Keratinocyte (primary cell): Measurements from ENCODE around the gene SMPDL3A. TPM values are rescaled to one million over a fixed set of nuclear protein-coding genes. Genes with fewer than 3 reads are reported as not detected.

Source experiments
- DNase-seq: peaks from one replicate; pipeline ENCODE4 v3.0.0-alpha.2; 2011; ENCODE audit warnings: low read depth, missing footprints, low spot score
- FAIRE-seq: peaks from 2 replicates; lab custom pipeline; 2011; peaks lifted over from hg19 to GRCh38; lab: Jason Lieb, UNC
- H2AFZ ChIP-seq: 2 replicates; pipeline ENCODE4 v1.6.0; 2012; ENCODE audit warnings: low read length, control low read depth, inconsistent platforms; ENCODE audit not compliant: control insufficient read depth
- H3K27ac ChIP-seq: 2 replicates; pipeline ENCODE4 v1.5.1; 2011; ENCODE audit warnings: low read length; ENCODE audit not compliant: control insufficient read depth, insufficient read depth
- H3K27me3 ChIP-seq: 3 replicates; pipeline ENCODE4 v1.6.0; 2011; ENCODE audit warnings: low read length; ENCODE audit not compliant: control insufficient read depth, insufficient read depth; ENCODE audit errors: extremely low read depth
- H3K36me3 ChIP-seq, 2 experiments: 2 replicates in 1 of 2; 3 replicates in 1 of 2; pipeline ENCODE4 v1.5.1; 2011; ENCODE audit warnings: low read length in 2 of 2, mild to moderate bottlenecking in 1 of 2; ENCODE audit not compliant: control insufficient read depth in 2 of 2, insufficient read depth in 2 of 2; ENCODE audit errors: extremely low read depth in 1 of 2
- H3K4me1 ChIP-seq: 3 replicates; pipeline ENCODE4 v1.5.1; 2011; ENCODE audit warnings: low read length; ENCODE audit not compliant: control insufficient read depth, insufficient read depth; ENCODE audit errors: extremely low read depth
- H3K4me2 ChIP-seq: 3 replicates; pipeline ENCODE4 v1.6.0; 2011; ENCODE audit warnings: low read depth, low read length; ENCODE audit not compliant: control insufficient read depth, insufficient read depth; ENCODE audit errors: extremely low read depth
- H3K4me3 ChIP-seq, 3 experiments: fragments of 200-600 bp in 1 of 3; sonication (generic) in 1 of 3; 2 replicates in 2 of 3; 3 replicates in 1 of 3; pipeline ENCODE4 v1.5.1; 2011 to 2016; ENCODE audit warnings: low read length in 3 of 3, mild to moderate bottlenecking in 3 of 3, control low read depth in 2 of 3, inconsistent platforms in 1 of 3, low read depth in 1 of 3, mixed read lengths in 1 of 3, mixed run types in 1 of 3, moderate library complexity in 1 of 3; ENCODE audit not compliant: control insufficient read depth in 2 of 3, insufficient read depth in 2 of 3; ENCODE audit errors: extremely low read depth in 1 of 3
- H3K79me2 ChIP-seq: 2 replicates; pipeline ENCODE4 v1.6.0; 2012; ENCODE audit warnings: low read length; ENCODE audit not compliant: control insufficient read depth, insufficient read depth
- H3K9ac ChIP-seq: 3 replicates; pipeline ENCODE4 v1.6.0; 2011; ENCODE audit warnings: low read length; ENCODE audit not compliant: control insufficient read depth, insufficient read depth; ENCODE audit errors: extremely low read depth
- H3K9me1 ChIP-seq: 3 replicates; pipeline ENCODE4 v1.6.0; 2011; ENCODE audit warnings: low read length; ENCODE audit not compliant: control insufficient read depth, insufficient read depth; ENCODE audit errors: extremely low read depth
- H3K9me3 ChIP-seq: 2 replicates; pipeline ENCODE4 v1.5.1; 2012; ENCODE audit warnings: low read depth, low read length; ENCODE audit not compliant: control insufficient read depth
- H4K20me1 ChIP-seq: 3 replicates; pipeline ENCODE4 v1.6.0; 2011; ENCODE audit warnings: low read length; ENCODE audit not compliant: control insufficient read depth, insufficient read depth; ENCODE audit errors: extremely low read depth
- EZH2 ChIP-seq: IDR thresholded peaks from one replicate; pipeline ENCODE4 v1.6.1; 2012; ENCODE audit warnings: inconsistent platforms, mild to moderate bottlenecking, low read length, moderate library complexity
- dilution Hi-C: fragments of 300-500 bp; cut with MboI; formaldehyde crosslinking; loops from one replicate; pipeline ENCODE4 v1.7.0; 2020; ENCODE audit warnings: low sequenced_read_pairs; ENCODE audit not compliant: extremely low pct_ligation_motif_present
- polyA minus RNA-seq, 3 experiments: library from RNA; depleted of rRNA, polyadenylated mRNA; stranded (reverse); fragments of >200 nt; gene quantifications; 1 replicate in 1 of 3; 2 replicates in 1 of 3; 3 replicates in 1 of 3; pipeline ENCODE4 v1.2.3, GENCODE V29; 2011
- polyA plus RNA-seq, 5 experiments: library from polyadenylated mRNA; depleted of rRNA in 3 of 5; stranded (reverse) in 3 of 5; stranded (forward) in 1 of 5; unstranded in 1 of 5; fragments of >200 nt; gene quantifications; 1 replicate in 1 of 5; 2 replicates in 3 of 5; 3 replicates in 1 of 5; pipeline versions ENCODE4 v1.2.1 to v1.2.3, GENCODE V29; 2011 to 2012; ENCODE audit warnings: missing spikeins in 2 of 5, low read depth in 1 of 5, low replicate concordance in 1 of 5
- TF ChIP-seq, protein P1 (sequence below), 3 experiments: IDR thresholded peaks in 1 of 3; conservative IDR thresholded peaks in 1 of 3; optimal IDR thresholded peaks in 1 of 3; 2 replicates in 2 of 3; 3 replicates in 1 of 3; pipeline versions ENCODE3 to v1.5.1; 2011; ENCODE audit warnings: low read length in 3 of 3, mild to moderate bottlenecking in 3 of 3, moderate library complexity in 2 of 3, control low read depth in 1 of 3, inconsistent platforms in 1 of 3; ENCODE audit not compliant: insufficient read depth in 2 of 3; ENCODE audit errors: extremely low read depth in 1 of 3

SMPDL3A gene, protein sequence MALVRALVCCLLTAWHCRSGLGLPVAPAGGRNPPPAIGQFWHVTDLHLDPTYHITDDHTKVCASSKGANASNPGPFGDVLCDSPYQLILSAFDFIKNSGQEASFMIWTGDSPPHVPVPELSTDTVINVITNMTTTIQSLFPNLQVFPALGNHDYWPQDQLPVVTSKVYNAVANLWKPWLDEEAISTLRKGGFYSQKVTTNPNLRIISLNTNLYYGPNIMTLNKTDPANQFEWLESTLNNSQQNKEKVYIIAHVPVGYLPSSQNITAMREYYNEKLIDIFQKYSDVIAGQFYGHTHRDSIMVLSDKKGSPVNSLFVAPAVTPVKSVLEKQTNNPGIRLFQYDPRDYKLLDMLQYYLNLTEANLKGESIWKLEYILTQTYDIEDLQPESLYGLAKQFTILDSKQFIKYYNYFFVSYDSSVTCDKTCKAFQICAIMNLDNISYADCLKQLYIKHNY
- polyA plus RNA-seq: 6.2 to 13.4 TPM (median 10.8 TPM) in 3 replicates
- 37.9 TPM for polyA plus RNA-seq (2011; ENCODE audit: low read depth)
- polyA plus RNA-seq (2011; cell fraction: cytosol; rRNA removed): 4.9 and 7.8 TPM in 2 replicates
- 15.6 and 20.9 TPM in 2 replicates for polyA plus RNA-seq (2011; cell fraction: nucleus; rRNA removed)
- polyA plus RNA-seq (2012; ENCODE audit: low replicate concordance): 4.3 and 30.9 TPM in 2 replicates
- 1.5 to 5.4 TPM (median 5.2 TPM) in 3 replicates for polyA minus RNA-seq
- 9.0 TPM for polyA minus RNA-seq (2011; cell fraction: cytosol; rRNA and poly(A)+ RNA removed)
- 11.6 and 13.1 TPM in 2 replicates for polyA minus RNA-seq (2011; cell fraction: nucleus; rRNA and poly(A)+ RNA removed)

DNA sequence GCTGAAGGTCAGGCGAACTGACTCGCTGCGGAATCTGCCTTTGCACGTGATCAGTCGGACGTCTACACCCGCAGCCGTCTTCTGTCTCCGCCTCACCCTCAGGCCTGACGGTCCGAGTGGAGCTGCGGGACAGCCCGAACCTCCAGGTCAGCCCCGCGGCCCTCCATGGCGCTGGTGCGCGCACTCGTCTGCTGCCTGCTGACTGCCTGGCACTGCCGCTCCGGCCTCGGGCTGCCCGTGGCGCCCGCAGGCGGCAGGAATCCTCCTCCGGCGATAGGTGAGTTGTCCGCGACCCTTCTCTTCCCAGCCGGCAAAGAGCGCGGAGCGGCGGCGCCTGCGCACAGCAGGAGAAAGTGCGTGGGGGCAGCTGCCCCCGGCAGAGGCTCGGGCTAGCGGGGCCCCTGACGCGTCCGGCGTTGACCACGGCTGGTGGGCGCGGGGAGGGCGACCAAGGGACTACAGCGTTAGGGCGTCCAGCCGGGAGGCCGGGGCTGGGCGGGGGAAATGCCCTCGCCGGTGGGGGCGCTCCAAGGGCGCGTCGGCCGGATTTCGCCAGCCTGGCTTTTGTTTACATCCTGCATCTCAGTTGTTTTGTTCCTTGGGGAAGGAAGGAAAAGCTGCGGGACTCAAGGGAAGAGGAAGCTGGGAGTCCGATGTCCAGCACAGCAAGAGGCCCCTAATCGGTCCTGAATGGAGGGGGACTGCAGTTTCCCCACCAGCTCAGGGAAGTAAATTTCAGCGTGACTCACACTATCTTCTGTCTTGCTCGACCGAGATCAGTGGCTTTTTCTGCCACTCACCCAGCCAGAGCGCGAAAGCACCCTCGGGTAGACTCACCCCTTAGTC lies at the start of gene SMPDL3A:
Gene SMPDL3A (plus strand): TSS at position 77 of the 846 bp plus-strand sequence. CDS start 89 bp downstream, at position 166.
- Histone ChIP-seq H3K4me1 (peaks cover 28% of the 10 kb centered on the region), H3K79me2 (no peaks in the 10 kb centered on the region), H3K27ac (peak within 1 kb of the TSS; percentile 89), H3K4me2 (peak within 1 kb of the TSS; percentile 81), H3K9me3 (no peaks in the 10 kb centered on the region), H3K9ac (peak within 1 kb of the TSS; percentile 89), H4K20me1 (no peaks in the 10 kb centered on the region), H3K27me3 (no peaks in the 10 kb centered on the region), H3K4me3 (peak within 1 kb of the TSS; percentile 70 to 88 (median 75)), H2AFZ (peak within 1 kb of the TSS; percentile 99), H3K9me1 (no peaks in the 10 kb centered on the region), H3K36me3 (no peaks in the 10 kb centered on the region)
- no peak for TF ChIP-seq EZH2
- TF ChIP-seq, protein P1, sequence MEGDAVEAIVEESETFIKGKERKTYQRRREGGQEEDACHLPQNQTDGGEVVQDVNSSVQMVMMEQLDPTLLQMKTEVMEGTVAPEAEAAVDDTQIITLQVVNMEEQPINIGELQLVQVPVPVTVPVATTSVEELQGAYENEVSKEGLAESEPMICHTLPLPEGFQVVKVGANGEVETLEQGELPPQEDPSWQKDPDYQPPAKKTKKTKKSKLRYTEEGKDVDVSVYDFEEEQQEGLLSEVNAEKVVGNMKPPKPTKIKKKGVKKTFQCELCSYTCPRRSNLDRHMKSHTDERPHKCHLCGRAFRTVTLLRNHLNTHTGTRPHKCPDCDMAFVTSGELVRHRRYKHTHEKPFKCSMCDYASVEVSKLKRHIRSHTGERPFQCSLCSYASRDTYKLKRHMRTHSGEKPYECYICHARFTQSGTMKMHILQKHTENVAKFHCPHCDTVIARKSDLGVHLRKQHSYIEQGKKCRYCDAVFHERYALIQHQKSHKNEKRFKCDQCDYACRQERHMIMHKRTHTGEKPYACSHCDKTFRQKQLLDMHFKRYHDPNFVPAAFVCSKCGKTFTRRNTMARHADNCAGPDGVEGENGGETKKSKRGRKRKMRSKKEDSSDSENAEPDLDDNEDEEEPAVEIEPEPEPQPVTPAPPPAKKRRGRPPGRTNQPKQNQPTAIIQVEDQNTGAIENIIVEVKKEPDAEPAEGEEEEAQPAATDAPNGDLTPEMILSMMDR (optimal IDR thresholded peaks at IDR 0.05 in 1 of 3, IDR thresholded peaks at IDR 0.05 in 1 of 3, conservative IDR thresholded peaks at IDR 0.05 in 1 of 3; ENCODE audit: extremely low read depth in 1 of 3, insufficient read depth in 2 of 3, low read length in 3 of 3): peak; percentile 27 to 70 (median 56)
- dilution Hi-C loops: no loop called here
- no peak for DNase-seq
- peak; percentile 17 for FAIRE-seq

DNA sequence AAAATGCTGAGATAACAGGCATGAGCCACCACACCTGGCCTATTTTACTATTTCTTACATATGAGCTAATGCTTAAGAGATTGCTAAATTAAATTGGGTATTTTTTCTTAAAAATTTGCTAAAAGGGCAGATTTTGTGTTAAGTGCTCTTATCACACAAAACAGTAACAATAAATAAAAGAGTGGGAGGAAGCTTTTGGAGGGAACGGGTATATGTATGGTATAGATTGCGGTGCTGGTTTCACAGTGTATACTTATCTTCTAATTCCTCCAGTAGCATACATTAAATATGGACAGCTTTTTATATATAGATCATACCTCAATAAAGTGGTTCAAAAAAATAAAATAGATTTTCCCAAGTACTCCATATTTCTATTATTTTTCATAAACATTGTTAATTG lies 49.0 kb upstream of the SMPDL3A start:
- no peak for FAIRE-seq
- no peaks in the 10 kb centered on the region for H3K36me3 ChIP-seq

More for the DNA sequence above, 49.0 kb upstream of the SMPDL3A start:
- no peak for DNase-seq
- TF ChIP-seq, protein P1 (optimal IDR thresholded peaks at IDR 0.05 in 1 of 3, IDR thresholded peaks at IDR 0.05 in 1 of 3, conservative IDR thresholded peaks at IDR 0.05 in 1 of 3; ENCODE audit: extremely low read depth in 1 of 3, insufficient read depth in 2 of 3, low read length in 3 of 3): no peak
- no peak for TF ChIP-seq EZH2
- Histone ChIP-seq H3K9me3 (no peaks in the 10 kb centered on the region), H3K4me1 (peaks cover 17% of the 10 kb centered on the region), H3K9ac (no peak overlapping the region), H4K20me1 (no peaks in the 10 kb centered on the region), H3K9me1 (no peaks in the 10 kb centered on the region), H3K27me3 (no peaks in the 10 kb centered on the region), H2AFZ (no peak overlapping the region), H3K79me2 (no peaks in the 10 kb centered on the region), H3K4me2 (no peak overlapping the region), H3K4me3 (no peak overlapping the region), H3K27ac (no peak overlapping the region)
- dilution Hi-C loops: no loop called here
